ENCODE measurements around the gene PLD1. TPM values are rescaled to one million over a fixed set of nuclear protein-coding genes. Genes with fewer than 3 reads are reported as not detected.

PLD1 gene
- total RNA-seq, 1 donor from 2014 or later, result not detected

DNA sequence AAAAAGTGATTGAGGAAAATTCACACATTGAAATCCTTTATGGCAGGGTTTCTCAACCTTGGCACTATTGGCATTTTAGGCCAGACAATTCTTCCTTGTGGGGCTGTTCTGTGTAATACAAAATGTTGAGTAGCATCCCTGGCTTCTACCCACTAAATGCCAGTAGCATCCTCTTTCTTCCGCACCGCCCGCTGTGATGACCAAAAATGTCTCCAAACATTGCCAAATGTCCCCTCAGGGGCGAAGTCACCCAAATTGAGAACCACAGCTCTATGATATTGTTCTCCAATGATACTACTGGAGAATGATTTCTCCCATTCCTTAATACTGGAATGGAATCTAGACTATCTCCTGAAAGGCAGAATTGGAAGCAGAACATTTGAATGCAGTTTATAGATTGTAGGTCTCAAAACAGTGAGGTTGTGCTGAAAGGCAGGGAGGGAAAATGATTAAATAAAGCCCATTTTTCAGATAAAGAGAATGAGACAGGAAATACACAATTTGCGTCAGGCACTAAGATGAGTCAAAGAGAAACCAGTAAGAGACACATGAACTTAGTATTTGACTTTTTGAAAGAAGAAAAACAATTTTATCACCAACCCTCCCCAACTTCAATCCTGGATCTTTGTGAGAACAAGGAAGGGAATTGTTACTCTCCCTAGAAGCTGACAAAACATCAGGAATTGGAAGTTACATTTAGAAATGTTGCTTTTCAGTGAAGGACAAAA lies 248.5 kb downstream of the PLD1 start:
- TF ChIP-seq, protein P1, sequence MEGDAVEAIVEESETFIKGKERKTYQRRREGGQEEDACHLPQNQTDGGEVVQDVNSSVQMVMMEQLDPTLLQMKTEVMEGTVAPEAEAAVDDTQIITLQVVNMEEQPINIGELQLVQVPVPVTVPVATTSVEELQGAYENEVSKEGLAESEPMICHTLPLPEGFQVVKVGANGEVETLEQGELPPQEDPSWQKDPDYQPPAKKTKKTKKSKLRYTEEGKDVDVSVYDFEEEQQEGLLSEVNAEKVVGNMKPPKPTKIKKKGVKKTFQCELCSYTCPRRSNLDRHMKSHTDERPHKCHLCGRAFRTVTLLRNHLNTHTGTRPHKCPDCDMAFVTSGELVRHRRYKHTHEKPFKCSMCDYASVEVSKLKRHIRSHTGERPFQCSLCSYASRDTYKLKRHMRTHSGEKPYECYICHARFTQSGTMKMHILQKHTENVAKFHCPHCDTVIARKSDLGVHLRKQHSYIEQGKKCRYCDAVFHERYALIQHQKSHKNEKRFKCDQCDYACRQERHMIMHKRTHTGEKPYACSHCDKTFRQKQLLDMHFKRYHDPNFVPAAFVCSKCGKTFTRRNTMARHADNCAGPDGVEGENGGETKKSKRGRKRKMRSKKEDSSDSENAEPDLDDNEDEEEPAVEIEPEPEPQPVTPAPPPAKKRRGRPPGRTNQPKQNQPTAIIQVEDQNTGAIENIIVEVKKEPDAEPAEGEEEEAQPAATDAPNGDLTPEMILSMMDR (IDR thresholded peaks at IDR 0.05), result no peak
- Mint-ChIP-seq H3K4me1 (peaks cover 2% of the 10 kb centered on the region), H3K9me3 (no peaks in the 10 kb centered on the region), H3K4me3 (no peak overlapping the region), H3K27me3 (no peaks in the 10 kb centered on the region), H3K36me3 (ENCODE audit: low read depth) (no peaks in the 10 kb centered on the region), H3K27ac (no peak overlapping the region)
- no peak for DNase-seq
- intact Hi-C loops (cut with micrococcal nuclease), result no loop called here
- CTCF ChIA-PET, result no interaction called here
- ATAC-seq (ENCODE audit: low read depth), result no peak
- POLR2A ChIA-PET, result no interaction called here

DNA sequence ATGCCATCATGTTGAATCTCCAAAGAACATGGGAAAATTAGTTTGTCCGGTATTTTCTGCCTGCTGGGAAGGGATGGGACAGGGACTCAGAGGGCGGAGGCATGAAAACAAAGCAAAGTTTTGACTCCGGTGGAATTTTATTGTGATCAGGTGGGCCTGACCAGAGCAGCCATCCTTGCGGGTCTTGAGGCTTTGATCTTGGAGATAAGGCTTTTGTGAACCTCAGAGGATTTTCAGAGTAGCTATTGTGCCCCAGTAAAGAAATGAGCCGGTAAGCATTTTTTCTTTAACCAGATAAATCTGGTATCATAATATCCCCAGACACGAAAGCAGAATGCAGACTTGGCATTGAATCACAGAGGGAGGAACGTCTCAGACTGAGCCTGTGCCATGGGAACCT lies 250.7 kb downstream of the PLD1 start:
- H3K27ac Mint-ChIP-seq, result no peak overlapping the region
- no peaks in the 10 kb centered on the region for H3K27me3 Mint-ChIP-seq
- no peak overlapping the region for H3K4me3 Mint-ChIP-seq
- no peaks in the 10 kb centered on the region for H3K36me3 Mint-ChIP-seq (ENCODE audit: low read depth)
- intact Hi-C loops (cut with micrococcal nuclease), result no loop called here
- TF ChIP-seq, protein P1 (IDR thresholded peaks at IDR 0.05), result no peak
- H3K9me3 Mint-ChIP-seq, result no peaks in the 10 kb centered on the region
- H3K4me1 Mint-ChIP-seq, result peaks cover 2% of the 10 kb centered on the region
- ChIA-PET POLR2A (no interaction called here), CTCF (no interaction called here)
- DNase-seq (no peak), ATAC-seq (ENCODE audit: low read depth) (no peak)

DNA sequence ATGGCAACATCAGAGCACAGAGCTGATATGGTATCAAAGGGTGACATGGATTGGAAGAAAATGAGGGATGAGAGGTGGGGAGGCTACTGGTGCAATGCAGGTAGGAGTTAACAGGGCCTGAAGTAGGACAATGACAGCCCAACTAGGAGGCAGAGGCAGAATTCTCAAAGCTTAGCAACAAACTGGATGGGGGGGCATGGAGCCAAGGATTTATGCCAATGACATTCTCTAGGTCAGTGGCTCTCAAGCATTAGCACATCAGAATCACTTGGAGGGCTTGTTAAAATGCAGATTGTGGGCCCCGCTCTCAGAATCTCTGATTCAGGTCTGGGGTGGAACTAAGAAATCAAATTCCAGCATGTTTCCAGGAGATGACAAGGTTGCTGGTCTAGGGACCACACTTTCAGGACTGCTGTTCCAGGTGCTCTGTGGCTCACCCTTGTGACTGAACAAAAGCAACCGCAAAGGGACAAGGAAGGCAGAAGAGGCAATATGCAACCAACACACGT lies 252.0 kb downstream of the PLD1 start:
- H3K9me3 Mint-ChIP-seq, result no peaks in the 10 kb centered on the region
- POLR2A ChIA-PET, result no interaction called here
- CTCF ChIA-PET, result no interaction called here
- DNase-seq (no peak), ATAC-seq (ENCODE audit: low read depth) (no peak)
- TF ChIP-seq, protein P1 (IDR thresholded peaks at IDR 0.05), result no peak
- H3K27me3 Mint-ChIP-seq, result no peaks in the 10 kb centered on the region
- H3K36me3 Mint-ChIP-seq (ENCODE audit: low read depth), result no peaks in the 10 kb centered on the region
- H3K4me1 Mint-ChIP-seq, result peaks cover 2% of the 10 kb centered on the region
- no peak overlapping the region for H3K27ac Mint-ChIP-seq
- intact Hi-C loops (cut with micrococcal nuclease), result no loop called here
- no peak overlapping the region for H3K4me3 Mint-ChIP-seq

DNA sequence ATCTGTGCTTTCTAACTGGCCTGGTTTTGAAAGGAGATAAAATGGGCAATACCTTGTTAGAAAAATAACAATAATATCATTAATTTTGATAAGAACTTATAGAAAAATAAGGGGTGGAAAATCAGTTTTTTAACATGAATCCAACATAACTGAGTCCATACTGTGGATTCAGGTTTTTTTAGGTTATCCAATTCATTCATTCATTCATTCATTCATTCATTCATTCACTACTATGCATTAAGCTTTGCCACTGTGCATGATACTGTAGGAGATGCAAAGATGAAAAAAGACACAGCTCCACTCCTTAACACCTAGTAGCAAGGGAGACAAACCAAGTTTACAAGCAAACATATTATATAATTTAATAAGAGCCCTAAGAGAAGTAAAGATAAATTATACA lies 253.1 kb downstream of the PLD1 start:
- POLR2A ChIA-PET, result no interaction called here
- CTCF ChIA-PET, result no interaction called here
- intact Hi-C loops (cut with micrococcal nuclease), result no loop called here
- no peaks in the 10 kb centered on the region for H3K36me3 Mint-ChIP-seq (ENCODE audit: low read depth)
- peaks cover 2% of the 10 kb centered on the region for H3K4me1 Mint-ChIP-seq
- no peak for ATAC-seq (ENCODE audit: low read depth)
- no peaks in the 10 kb centered on the region for H3K27me3 Mint-ChIP-seq
- H3K9me3 Mint-ChIP-seq, result no peaks in the 10 kb centered on the region
- TF ChIP-seq, protein P1 (IDR thresholded peaks at IDR 0.05), result no peak
- no peak for DNase-seq
- H3K4me3 Mint-ChIP-seq, result no peak overlapping the region
- H3K27ac Mint-ChIP-seq, result no peak overlapping the region

DNA sequence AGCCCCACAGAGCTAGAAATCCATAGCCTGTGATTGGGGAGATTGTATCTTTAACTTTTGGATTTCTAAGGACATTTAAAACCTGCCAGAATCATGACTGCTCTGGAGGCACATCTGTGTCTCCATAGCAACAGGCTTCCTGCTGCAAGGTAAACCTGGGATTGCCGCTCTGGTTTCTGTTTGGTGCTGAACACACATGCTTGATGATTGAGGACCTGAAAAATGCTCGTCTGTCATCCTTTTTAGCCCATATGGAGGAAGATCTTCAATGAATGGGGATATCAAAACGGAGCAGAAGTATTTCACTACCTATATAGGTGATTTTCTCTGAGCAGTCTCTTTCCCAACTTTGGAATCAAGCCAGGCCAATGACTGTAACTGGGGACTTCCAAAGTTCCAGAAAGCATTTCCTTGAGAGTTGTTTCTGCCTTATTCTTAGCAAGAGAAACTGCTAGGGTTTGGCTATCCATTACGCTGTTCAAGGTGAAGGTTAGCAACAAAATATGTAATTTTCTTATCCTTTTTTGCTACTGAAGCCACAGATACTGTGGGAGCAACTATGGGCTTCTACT lies 253.6 kb downstream of the PLD1 start:
- Mint-ChIP-seq H3K27me3 (no peaks in the 10 kb centered on the region), H3K36me3 (ENCODE audit: low read depth) (no peaks in the 10 kb centered on the region), H3K27ac (no peak overlapping the region), H3K9me3 (no peaks in the 10 kb centered on the region), H3K4me3 (no peak overlapping the region), H3K4me1 (no peaks in the 10 kb centered on the region)
- ChIA-PET CTCF (no interaction called here), POLR2A (no interaction called here)
- intact Hi-C loops (cut with micrococcal nuclease), result no loop called here
- no peak for DNase-seq
- ATAC-seq (ENCODE audit: low read depth), result no peak
- TF ChIP-seq, protein P1 (IDR thresholded peaks at IDR 0.05), result no peak

All from activated B cell treated with CpG ODN at 0.5 μM for 24 hours (primary cell).